ENCODE measurements around the gene SMPX. TPM values are rescaled to one million over a fixed set of nuclear protein-coding genes. Genes with fewer than 3 reads are reported as not detected.

Gene SMPX
- total RNA-seq, 2 donors from 2014 or later = not detected

- 75 to 76% methylated on average over 6 of the region's 6 CpGs for WGBS, 2 donors
- Histone ChIP-seq H3K27me3 (no peaks in the 10 kb centered on the region), H3K27ac (peak overlapping the region in 2 of 4 donors; percentile 61 to 63), H3K36me3 (replicated peaks in 1 of 2; ENCODE audit: insufficient read depth in 1 of 2, low read depth in 2 of 2) (no peaks in the 10 kb centered on the region), H3K9me3 (no peaks in the 10 kb centered on the region), H3K4me3 (no peak overlapping the region), H3K4me1 (peaks cover 11% of the 10 kb centered on the region)
- intact Hi-C loops (cut with DNase I) = no loop called here
- no peak for DNase-seq
- ATAC-seq = no peak
- TF ChIP-seq POLR2A (IDR thresholded peaks at IDR 0.05) = no peak
- no peak for TF ChIP-seq CTCF (IDR thresholded peaks at IDR 0.05)
These were observed 41.9 kb upstream of the SMPX start for GRCh38 chrX:21799767-21800166.

DNA sequence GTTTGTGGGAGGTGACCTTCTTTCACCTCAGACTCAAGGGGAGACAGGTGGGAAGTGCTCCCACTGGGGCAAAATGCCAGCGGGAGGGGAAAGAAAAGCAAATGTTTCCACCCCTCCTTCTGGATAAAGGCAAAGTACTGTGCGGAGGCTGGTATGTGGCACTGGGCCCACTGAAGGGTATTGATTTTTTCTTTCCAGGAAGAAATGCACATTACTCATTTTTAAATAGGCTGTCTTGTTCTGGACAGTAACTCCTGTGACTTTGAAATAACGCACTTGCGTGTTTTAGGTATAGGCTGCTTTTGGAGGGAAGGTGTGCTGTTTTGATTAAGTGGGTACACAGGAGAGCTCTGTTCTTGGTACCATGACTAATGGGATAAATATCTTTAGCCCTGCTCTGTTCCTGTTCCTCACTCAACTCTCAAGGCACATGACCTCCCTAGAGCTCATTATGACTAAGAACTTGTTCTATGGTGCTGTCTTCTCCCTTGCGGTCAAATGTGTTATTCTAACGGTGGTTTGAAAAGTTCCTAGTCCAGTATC lies 40.8 kb upstream of the SMPX start:
- peaks cover 11% of the 10 kb centered on the region for H3K4me1 ChIP-seq
- no peaks in the 10 kb centered on the region for H3K36me3 ChIP-seq (replicated peaks in 1 of 2; ENCODE audit: insufficient read depth in 1 of 2, low read depth in 2 of 2)
- H3K4me3 ChIP-seq = no peak overlapping the region
- intact Hi-C loops (cut with DNase I) = no loop called here
- peak; percentile 90 for ATAC-seq
- 10 to 25% methylated on average over 4 to 6 of the region's 6 CpGs for WGBS, 2 donors
- TF ChIP-seq CTCF (IDR thresholded peaks at IDR 0.05) (peak in 3 of 7 experiments; percentile 10 to 22 (median 14)), POLR2A (IDR thresholded peaks at IDR 0.05) (no peak)
- H3K9me3 ChIP-seq = no peaks in the 10 kb centered on the region
- DNase-seq = peak; percentile 59 to 69 (median 66)
- peak overlapping the region in 2 of 4 donors; percentile 61 to 63 for H3K27ac ChIP-seq
- no peaks in the 10 kb centered on the region for H3K27me3 ChIP-seq

- WGBS, 2 donors = 75 to 100% methylated on average over 1 of the region's 1 CpG
- DNase-seq = no peak
- Histone ChIP-seq H3K36me3 (replicated peaks in 1 of 2; ENCODE audit: insufficient read depth in 1 of 2, low read depth in 2 of 2) (no peaks in the 10 kb centered on the region), H3K4me3 (no peak overlapping the region), H3K27me3 (no peaks in the 10 kb centered on the region), H3K9me3 (no peaks in the 10 kb centered on the region), H3K27ac (no peak overlapping the region), H3K4me1 (no peaks in the 10 kb centered on the region)
- TF ChIP-seq CTCF (IDR thresholded peaks at IDR 0.05) = no peak
- TF ChIP-seq POLR2A (IDR thresholded peaks at IDR 0.05) = no peak
- no peak for ATAC-seq
- intact Hi-C loops (cut with DNase I) = no loop called here
These were observed 24.1 kb upstream of the SMPX start for GRCh38 chrX:21781976-21782375.

DNA sequence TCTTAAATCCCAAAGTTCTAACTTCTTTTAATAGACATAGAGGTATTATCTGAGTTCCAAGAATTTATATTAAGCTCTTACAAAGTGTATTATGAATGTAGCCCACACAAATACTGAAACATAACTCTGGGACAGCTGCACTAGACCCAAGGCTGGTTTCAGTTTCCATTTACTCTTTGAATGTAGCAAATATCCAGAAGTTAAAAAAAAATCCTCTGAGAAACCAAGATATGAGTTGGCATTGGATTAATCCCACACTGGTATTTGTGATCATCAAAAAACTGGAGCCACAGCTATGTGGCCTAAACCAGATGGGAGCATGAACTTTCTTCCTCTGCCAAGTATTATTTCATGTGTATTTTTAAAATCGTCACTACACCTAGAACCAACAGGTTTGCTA lies 23.6 kb upstream of the SMPX start:
- TF ChIP-seq POLR2A (IDR thresholded peaks at IDR 0.05) (no peak), CTCF (IDR thresholded peaks at IDR 0.05) (no peak)
- no peak overlapping the region for H3K4me3 ChIP-seq
- H3K27ac ChIP-seq = no peak overlapping the region
- H3K36me3 ChIP-seq (replicated peaks in 1 of 2; ENCODE audit: insufficient read depth in 1 of 2, low read depth in 2 of 2) = no peaks in the 10 kb centered on the region
- ATAC-seq = no peak
- no peak for DNase-seq
- no peaks in the 10 kb centered on the region for H3K4me1 ChIP-seq
- intact Hi-C loops (cut with DNase I) = no loop called here
- 73 to 78% methylated on average over 1 of the region's 1 CpG for WGBS, 2 donors
- H3K27me3 ChIP-seq = no peaks in the 10 kb centered on the region
- no peaks in the 10 kb centered on the region for H3K9me3 ChIP-seq

- Histone ChIP-seq H3K36me3 (replicated peaks in 1 of 2; ENCODE audit: insufficient read depth in 1 of 2, low read depth in 2 of 2) (no peaks in the 10 kb centered on the region), H3K9me3 (no peaks in the 10 kb centered on the region), H3K4me1 (no peaks in the 10 kb centered on the region), H3K27ac (no peak overlapping the region), H3K27me3 (no peaks in the 10 kb centered on the region), H3K4me3 (no peak overlapping the region)
- TF ChIP-seq CTCF (IDR thresholded peaks at IDR 0.05) = no peak
- no peak for TF ChIP-seq POLR2A (IDR thresholded peaks at IDR 0.05)
- no peak for ATAC-seq
- DNase-seq = no peak
- 49 to 76% methylated on average over 2 to 3 of the region's 3 CpGs for WGBS, 2 donors
- intact Hi-C loops (cut with DNase I) = no loop called here
These were observed 21.2 kb upstream of the SMPX start for GRCh38 chrX:21779095-21779494.
